Naive thymus-derived CD4-positive, alpha-beta T cell (primary cell): Measurements from ENCODE around the gene RAD51B. TPM values are rescaled to one million over a fixed set of nuclear protein-coding genes. Genes with fewer than 3 reads are reported as not detected.

ENCODE experiments used
- ATAC-seq: fragments of 150-1000 bp; cut with Tn5 transposase; 2 replicates; pipeline ENCODE4 v1.10.0; 2021; ENCODE audit warnings: mild to moderate bottlenecking, moderate library complexity
- CTCF ChIA-PET: fragments of 350-600 bp; sonication (Branson Sonifier 250); formaldehyde crosslinking; loops from one replicate; lab custom pipeline; 2021; ENCODE audit warnings: antibody characterized with exemption; lab: Charles Lee
- POLR2A ChIA-PET: fragments of 350-600 bp; sonication (Branson Sonifier 250); formaldehyde crosslinking; loops from one replicate; lab custom pipeline; 2021; ENCODE audit warnings: antibody characterized with exemption, inconsistent platforms; lab: Charles Lee
- DNase-seq, 9 donors: peaks; one replicate each; pipeline versions ENCODE4 v3.0.0 to v3.0.0-alpha.2; 2020 to 2022; ENCODE audit warnings: mixed read lengths in 1 of 9
- H3K27ac ChIP-seq: one replicate; pipeline ENCODE4 v1.7.0; 2013; ENCODE audit warnings: mild to moderate bottlenecking, low read depth, low read length, moderate library complexity
- H3K27me3 ChIP-seq, 2 donors: one replicate each; pipeline ENCODE4 v1.7.0; 2013; ENCODE audit warnings: low read length in 2 of 2, mild to moderate bottlenecking in 2 of 2, moderate library complexity in 2 of 2; ENCODE audit not compliant: control insufficient read depth in 2 of 2, insufficient read depth in 2 of 2
- H3K36me3 ChIP-seq, 3 experiments: 1 replicate in 2 of 3; 2 replicates in 1 of 3; pipeline ENCODE4 v1.7.0; 2013; ENCODE audit warnings: low read length in 3 of 3, mild to moderate bottlenecking in 3 of 3, moderate library complexity in 1 of 3; ENCODE audit not compliant: insufficient read depth in 3 of 3, control insufficient read depth in 2 of 3
- H3K4me1 ChIP-seq, 2 donors: one replicate each; pipeline ENCODE4 v1.7.0; 2013; ENCODE audit warnings: low read length in 2 of 2, mild to moderate bottlenecking in 2 of 2, moderate library complexity in 1 of 2; ENCODE audit not compliant: control insufficient read depth in 2 of 2, insufficient read depth in 2 of 2
- H3K4me3 ChIP-seq: 2 replicates; pipeline ENCODE4 v1.7.0; 2013; ENCODE audit warnings: mild to moderate bottlenecking, low read length
- H3K9me3 ChIP-seq, 3 experiments: 1 replicate in 2 of 3; 2 replicates in 1 of 3; pipeline ENCODE4 v1.7.0; 2013; ENCODE audit warnings: low read length in 3 of 3; ENCODE audit not compliant: control insufficient read depth in 2 of 3
- H3K27ac Mint-ChIP-seq, 9 donors: one replicate each; pipeline ENCODE4 v1.8.0; 2020 to 2022; ENCODE audit warnings: mixed read lengths in 9 of 9, mild to moderate bottlenecking in 8 of 9, moderate library complexity in 5 of 9, inconsistent platforms in 2 of 9
- H3K27me3 Mint-ChIP-seq, 5 donors: one replicate each; pipeline ENCODE4 v1.8.0; 2021 to 2022; ENCODE audit warnings: mixed read lengths in 5 of 5, mild to moderate bottlenecking in 1 of 5
- H3K36me3 Mint-ChIP-seq, 5 donors: one replicate each; pipeline ENCODE4 v1.8.0; 2020 to 2022; ENCODE audit warnings: mixed read lengths in 5 of 5, mild to moderate bottlenecking in 3 of 5, inconsistent platforms in 1 of 5
- H3K4me1 Mint-ChIP-seq, 7 donors: one replicate each; pipeline ENCODE4 v1.8.0; 2020 to 2022; ENCODE audit warnings: mixed read lengths in 7 of 7, mild to moderate bottlenecking in 3 of 7, inconsistent platforms in 1 of 7
- H3K4me3 Mint-ChIP-seq, 10 donors: one replicate each; pipeline ENCODE4 v1.8.0; 2020 to 2022; ENCODE audit warnings: mild to moderate bottlenecking in 10 of 10, mixed read lengths in 10 of 10, moderate library complexity in 6 of 10, inconsistent platforms in 2 of 10
- H3K9me3 Mint-ChIP-seq, 11 donors: one replicate each; pipeline ENCODE4 v1.8.0; 2020 to 2022; ENCODE audit warnings: mixed read lengths in 11 of 11, mild to moderate bottlenecking in 4 of 11, inconsistent platforms in 1 of 11, moderate library complexity in 1 of 11
- intact Hi-C, 2 donors: fragments of 100-400 bp; cut with micrococcal nuclease; formaldehyde crosslinking; loops; one replicate each; pipeline ENCODE4 v1.15.1; 2023
- polyA plus RNA-seq, 2 donors: library from polyadenylated mRNA; unstranded; fragments of 300-500 nt; fragmentation: Illumina TruSeq; gene quantifications; one replicate each; pipeline ENCODE4 v1.2.3, GENCODE V29; 2021
- total RNA-seq, 6 experiments: library from RNA in 5 of 6; stranded (reverse) in 5 of 6; gene quantifications; 1 replicate in 5 of 6; 2 replicates in 1 of 6; pipeline ENCODE4 v1.2.3 and lab custom pipeline; 2021 to 2026

RAD51B gene
- total and polyA plus RNA-seq, 7 experiments from 2014 or later, result 15.0 to 42.2 (median 28.8) TPM

DNA sequence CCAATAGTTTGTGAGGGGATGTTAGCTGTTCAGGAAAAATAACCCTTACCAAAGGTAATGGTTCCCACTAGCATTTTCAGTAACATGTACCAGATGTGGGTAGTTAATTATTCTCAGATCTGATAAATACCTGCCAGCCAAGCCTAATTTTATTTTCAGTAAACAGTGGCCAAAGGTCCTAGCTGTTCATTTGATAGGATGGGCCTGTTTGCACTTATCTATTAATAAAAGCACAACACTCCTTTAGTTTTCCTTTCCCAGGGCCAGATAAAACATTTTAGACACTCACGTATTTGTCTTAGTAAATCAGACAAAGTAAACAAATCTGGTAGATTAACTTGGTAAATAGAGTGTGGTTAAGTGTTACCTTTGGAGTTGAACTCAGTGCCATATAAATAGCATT is 345.1 kb downstream of the RAD51B start:
- no peaks in the 10 kb centered on the region for H3K9me3 Mint-ChIP-seq
- Histone ChIP-seq H3K4me3 (no peak overlapping the region), H3K4me1 (no peaks in the 10 kb centered on the region), H3K36me3 (no peaks in the 10 kb centered on the region), H3K27ac (no peak overlapping the region), H3K9me3 (no peaks in the 10 kb centered on the region), H3K27me3 (no peaks in the 10 kb centered on the region)
- H3K36me3 Mint-ChIP-seq, result peaks cover 0 to 5% (median 0%) of the 10 kb centered on the region in 5 donors
- no peaks in the 10 kb centered on the region for H3K27me3 Mint-ChIP-seq
- peaks cover 0 to 2% (median 0%) of the 10 kb centered on the region in 7 donors for H3K4me1 Mint-ChIP-seq
- POLR2A ChIA-PET, result no interaction called here
- no peak overlapping the region for H3K4me3 Mint-ChIP-seq
- CTCF ChIA-PET, result no interaction called here
- DNase-seq (no peak), ATAC-seq (no peak)
- intact Hi-C loops, result no loop called here
- H3K27ac Mint-ChIP-seq, result no peak overlapping the region

DNA sequence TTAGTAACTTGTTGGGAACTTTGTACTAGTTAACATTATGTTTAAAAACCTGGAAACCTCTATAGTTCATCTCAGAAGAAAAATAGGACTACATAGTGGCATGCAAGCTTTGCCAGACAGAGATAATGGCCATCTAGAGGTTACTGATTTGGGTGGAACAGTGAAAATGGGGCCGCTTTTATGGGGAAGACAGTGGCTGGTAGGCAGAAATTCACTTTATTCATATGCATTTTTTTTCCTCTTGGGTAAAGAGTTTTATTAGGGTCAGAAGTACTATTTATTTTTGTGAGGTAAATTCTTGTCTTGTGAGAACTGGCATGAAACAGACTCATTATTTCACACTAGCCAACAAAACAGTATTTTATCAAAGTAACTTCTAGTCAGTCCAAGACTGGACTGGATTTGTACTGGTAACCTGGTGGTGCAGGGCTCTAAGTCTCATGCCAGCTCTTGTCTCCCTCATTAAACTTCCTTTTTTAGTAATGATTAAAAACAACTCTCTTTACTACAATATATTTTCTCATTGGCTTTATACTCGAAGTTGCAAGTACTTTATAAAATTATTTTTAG is 345.8 kb downstream of the RAD51B start:
- ChIA-PET POLR2A (no interaction called here), CTCF (no interaction called here)
- Mint-ChIP-seq H3K27me3 (no peaks in the 10 kb centered on the region), H3K36me3 (peaks cover 0 to 5% (median 0%) of the 10 kb centered on the region in 5 donors), H3K4me1 (peaks cover 0 to 2% (median 0%) of the 10 kb centered on the region in 7 donors), H3K9me3 (no peaks in the 10 kb centered on the region), H3K4me3 (no peak overlapping the region), H3K27ac (no peak overlapping the region)
- DNase-seq, result no peak
- H3K27ac ChIP-seq, result no peak overlapping the region
- no peak overlapping the region for H3K4me3 ChIP-seq
- H3K36me3 ChIP-seq, result no peaks in the 10 kb centered on the region
- no peaks in the 10 kb centered on the region for H3K4me1 ChIP-seq
- ATAC-seq, result no peak
- H3K9me3 ChIP-seq, result no peaks in the 10 kb centered on the region
- no peaks in the 10 kb centered on the region for H3K27me3 ChIP-seq
- intact Hi-C loops, result no loop called here

DNA sequence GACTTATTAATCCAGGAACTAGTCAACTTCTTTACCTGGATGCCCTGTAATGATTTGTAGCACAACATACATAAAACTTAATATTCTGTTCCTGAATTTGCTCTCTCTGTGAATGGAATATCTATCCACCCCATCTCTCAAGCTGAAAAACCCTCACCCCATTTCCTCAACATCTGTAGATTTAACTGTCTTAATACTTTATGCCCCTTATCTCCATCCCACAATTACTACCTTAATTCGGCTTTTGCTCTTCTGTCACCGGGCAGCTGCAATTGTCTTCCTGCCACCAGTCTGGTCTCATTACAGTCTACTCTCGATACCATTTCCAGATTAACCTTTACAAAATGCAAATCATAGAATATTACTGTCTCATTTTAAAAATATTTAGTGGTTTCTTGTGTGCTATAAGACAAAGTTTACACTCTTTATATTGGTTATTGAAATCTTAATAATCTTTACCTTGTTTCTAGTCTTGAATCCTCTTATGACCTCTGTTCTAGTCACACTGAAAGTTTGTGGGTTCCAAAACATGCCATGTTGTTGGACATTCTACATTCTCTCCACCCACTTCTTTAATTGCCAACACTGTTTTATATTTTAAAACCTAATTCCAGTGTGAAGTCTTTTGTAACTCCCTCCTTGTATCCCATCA is 347.3 kb downstream of the RAD51B start:
- Histone ChIP-seq H3K36me3 (no peaks in the 10 kb centered on the region), H3K4me1 (no peaks in the 10 kb centered on the region), H3K27ac (no peak overlapping the region), H3K9me3 (no peaks in the 10 kb centered on the region), H3K4me3 (no peak overlapping the region), H3K27me3 (no peaks in the 10 kb centered on the region)
- H3K4me3 Mint-ChIP-seq, result no peak overlapping the region
- H3K27me3 Mint-ChIP-seq, result no peaks in the 10 kb centered on the region
- ChIA-PET CTCF (no interaction called here), POLR2A (no interaction called here)
- ATAC-seq (no peak), DNase-seq (no peak)
- H3K9me3 Mint-ChIP-seq, result no peaks in the 10 kb centered on the region
- H3K36me3 Mint-ChIP-seq, result peaks cover 0 to 5% (median 0%) of the 10 kb centered on the region in 5 donors
- no peaks in the 10 kb centered on the region for H3K4me1 Mint-ChIP-seq
- no peak overlapping the region for H3K27ac Mint-ChIP-seq
- intact Hi-C loops, result no loop called here

DNA sequence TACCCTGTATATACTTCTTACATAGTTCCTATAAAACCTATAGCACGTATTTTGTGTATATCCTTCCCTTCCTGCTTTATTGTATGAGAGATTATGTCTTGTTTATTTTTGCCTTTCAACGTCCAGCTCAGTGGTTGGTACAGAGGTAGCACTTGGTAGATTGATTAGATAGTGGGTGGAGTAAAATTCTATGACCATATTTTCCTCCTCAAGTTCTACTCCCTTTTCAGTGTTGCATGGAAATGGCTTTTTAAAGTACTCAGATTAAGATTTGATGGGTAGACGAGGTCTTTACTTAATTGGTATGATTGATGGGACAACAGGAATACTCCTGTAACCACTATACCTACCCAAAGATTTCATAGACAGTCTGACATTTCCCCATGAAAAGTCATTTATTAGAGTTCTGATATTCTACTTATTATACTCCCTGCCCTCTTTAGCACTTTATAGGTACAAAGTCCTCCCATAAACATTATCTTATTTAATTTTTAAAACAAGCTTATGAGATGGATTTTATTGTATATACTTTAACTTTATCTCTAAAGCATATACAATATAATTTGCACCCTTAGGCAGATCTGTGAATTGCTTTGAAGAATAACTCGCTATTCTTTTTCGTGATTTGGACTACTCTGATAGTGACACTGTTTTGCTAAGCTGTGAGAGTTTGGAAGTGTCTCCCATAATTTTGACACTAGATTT is 348.0 kb downstream of the RAD51B start:
- H3K4me3 Mint-ChIP-seq, result no peak overlapping the region
- no peak for DNase-seq
- no peak for ATAC-seq
- Histone ChIP-seq H3K4me1 (no peaks in the 10 kb centered on the region), H3K9me3 (no peaks in the 10 kb centered on the region), H3K27me3 (no peaks in the 10 kb centered on the region), H3K4me3 (no peak overlapping the region), H3K36me3 (no peaks in the 10 kb centered on the region), H3K27ac (no peak overlapping the region)
- ChIA-PET CTCF (no interaction called here), POLR2A (no interaction called here)
- no peaks in the 10 kb centered on the region for H3K4me1 Mint-ChIP-seq
- no peaks in the 10 kb centered on the region for H3K27me3 Mint-ChIP-seq
- intact Hi-C loops, result no loop called here
- no peak overlapping the region for H3K27ac Mint-ChIP-seq
- H3K9me3 Mint-ChIP-seq, result peaks cover 0 to 3% (median 0%) of the 10 kb centered on the region in 11 donors
- peaks cover 0 to 9% (median 2%) of the 10 kb centered on the region in 5 donors for H3K36me3 Mint-ChIP-seq

DNA sequence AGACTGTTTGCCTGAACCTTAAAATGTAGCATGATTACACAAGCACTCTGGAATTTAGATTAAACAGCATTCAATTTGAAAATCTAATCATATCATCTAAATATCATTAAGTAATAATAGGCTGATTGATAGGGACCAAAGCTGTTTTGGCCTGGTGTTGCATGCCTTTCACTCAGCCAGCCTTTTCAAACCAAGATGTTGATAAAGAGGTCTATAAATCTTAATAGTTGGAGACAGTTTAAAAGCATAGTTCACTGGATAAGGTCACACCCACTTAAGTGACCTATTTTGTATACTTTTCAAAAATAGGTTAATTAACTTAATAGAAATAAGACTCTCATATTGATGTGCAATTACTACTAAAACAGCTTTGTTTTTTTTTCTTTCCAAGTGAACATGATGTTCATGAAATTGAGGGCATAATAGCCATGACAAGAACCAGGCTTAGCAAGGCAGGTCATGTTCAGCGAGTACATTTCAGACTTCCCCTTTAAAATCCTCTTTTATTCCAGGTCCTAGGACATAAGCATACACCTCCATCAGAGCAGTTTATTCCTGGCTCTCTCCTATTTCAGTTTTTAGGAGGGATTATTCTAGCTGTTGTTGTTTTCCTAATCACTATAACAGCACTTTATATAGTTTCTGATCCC is 349.0 kb downstream of the RAD51B start:
- no peak for ATAC-seq

DNA sequence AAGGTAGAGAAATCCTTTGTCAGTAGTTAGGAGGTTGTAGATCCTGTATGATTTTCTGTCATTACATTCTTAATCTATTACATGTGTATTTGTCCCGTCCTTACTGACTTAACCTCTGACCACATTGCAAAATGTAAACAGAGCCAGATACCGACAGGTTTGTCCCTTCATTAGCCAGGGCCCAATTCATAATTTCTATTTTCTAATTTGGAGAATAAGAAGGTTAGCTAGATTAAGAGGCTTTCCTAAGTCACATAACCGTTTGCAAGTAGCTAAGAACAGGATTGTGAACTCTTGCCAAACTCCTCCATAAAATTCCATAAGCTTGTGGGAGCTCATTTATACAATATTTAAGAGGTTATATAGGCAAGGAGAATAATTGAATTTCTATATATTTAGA is 352.6 kb downstream of the RAD51B start:
- no peaks in the 10 kb centered on the region for H3K9me3 ChIP-seq
- DNase-seq (no peak), ATAC-seq (no peak)
- POLR2A ChIA-PET, result no interaction called here
- H3K27ac ChIP-seq, result no peak overlapping the region
- H3K36me3 Mint-ChIP-seq, result peaks cover 4 to 23% (median 8%) of the 10 kb centered on the region in 5 donors
- no peaks in the 10 kb centered on the region for H3K4me1 ChIP-seq
- intact Hi-C loops, result no loop called here
- H3K27me3 ChIP-seq, result no peaks in the 10 kb centered on the region
- CTCF ChIA-PET, result no interaction called here
- no peaks in the 10 kb centered on the region for H3K36me3 ChIP-seq
- no peak overlapping the region for H3K4me3 Mint-ChIP-seq
- no peak overlapping the region for H3K4me3 ChIP-seq
- H3K4me1 Mint-ChIP-seq, result no peaks in the 10 kb centered on the region
- H3K27ac Mint-ChIP-seq, result no peak overlapping the region
- H3K27me3 Mint-ChIP-seq, result peaks cover 0 to 3% (median 0%) of the 10 kb centered on the region in 5 donors
- H3K9me3 Mint-ChIP-seq, result peaks cover 0 to 8% (median 0%) of the 10 kb centered on the region in 11 donors

More for the DNA sequence above, 349.0 kb downstream of the RAD51B start:
- no peaks in the 10 kb centered on the region for H3K36me3 ChIP-seq
- no peaks in the 10 kb centered on the region for H3K9me3 ChIP-seq
- Mint-ChIP-seq H3K9me3 (peaks cover 0 to 3% (median 0%) of the 10 kb centered on the region in 11 donors), H3K36me3 (peaks cover 0 to 9% (median 2%) of the 10 kb centered on the region in 5 donors), H3K4me1 (no peaks in the 10 kb centered on the region), H3K27me3 (no peaks in the 10 kb centered on the region), H3K27ac (no peak overlapping the region), H3K4me3 (no peak overlapping the region)
- H3K4me1 ChIP-seq, result no peaks in the 10 kb centered on the region
- no peaks in the 10 kb centered on the region for H3K27me3 ChIP-seq
- intact Hi-C loops, result no loop called here
- H3K27ac ChIP-seq, result no peak overlapping the region
- POLR2A ChIA-PET, result no interaction called here
- H3K4me3 ChIP-seq, result no peak overlapping the region
- CTCF ChIA-PET, result no interaction called here
- DNase-seq, result no peak
